HCT116 (cell line): Measurements from ENCODE around the gene CAPG.

ENCODE experiments used
- CBX3 ChIP-seq: IDR thresholded peaks from 2 replicates; pipeline ENCODE4 v1.6.1; 2012; ENCODE audit warnings: low read depth
- CEBPB ChIP-seq: IDR thresholded peaks from 2 replicates; pipeline ENCODE4 v1.6.1; 2012; ENCODE audit warnings: low read depth
- CTCF ChIP-seq, 3 experiments: fragments of 200-600 bp in 1 of 3; sonication (generic) in 1 of 3; IDR thresholded peaks in 2 of 3; conservative IDR thresholded peaks in 1 of 3; 2 replicates each; pipeline ENCODE4 v1.5.1; 2012 to 2017; ENCODE audit warnings: low read depth in 2 of 3, low read length in 2 of 3, antibody characterized with exemption in 1 of 3, borderline replicate concordance in 1 of 3, control low read depth in 1 of 3, mild to moderate bottlenecking in 1 of 3, mixed read lengths in 1 of 3, mixed run types in 1 of 3, moderate library complexity in 1 of 3; ENCODE audit not compliant: insufficient read depth in 1 of 3
- ELF1 ChIP-seq: IDR thresholded peaks from 2 replicates; pipeline ENCODE4 v1.6.1; 2012; ENCODE audit warnings: low read depth, borderline replicate concordance
- EZH2 ChIP-seq: fragments of 200-600 bp; sonication (generic); IDR thresholded peaks from 2 replicates; pipeline ENCODE4 v1.6.1; 2017; ENCODE audit warnings: antibody characterized with exemption, mixed run types
- POLR2A ChIP-seq: IDR thresholded peaks from 2 replicates; pipeline ENCODE4 v1.7.0; 2011; ENCODE audit warnings: borderline replicate concordance; ENCODE audit not compliant: insufficient read depth, insufficient read length; ENCODE audit errors: extremely low read depth
- RAD21 ChIP-seq: IDR thresholded peaks from 2 replicates; pipeline ENCODE4 v1.6.1; 2012; ENCODE audit warnings: low read depth, mild to moderate bottlenecking
- TCF7L2 ChIP-seq: IDR thresholded peaks from 2 replicates; pipeline ENCODE4 v1.7.0; 2011; ENCODE audit warnings: borderline replicate concordance, inconsistent platforms; ENCODE audit not compliant: insufficient read depth, insufficient read length; ENCODE audit errors: extremely low read depth
- YY1 ChIP-seq: IDR thresholded peaks from 2 replicates; pipeline ENCODE4 v1.6.1; 2011; ENCODE audit warnings: low read length, low read depth, moderate library complexity, mild to moderate bottlenecking; ENCODE audit not compliant: insufficient replicate concordance; ENCODE audit errors: extremely low read depth

DNA sequence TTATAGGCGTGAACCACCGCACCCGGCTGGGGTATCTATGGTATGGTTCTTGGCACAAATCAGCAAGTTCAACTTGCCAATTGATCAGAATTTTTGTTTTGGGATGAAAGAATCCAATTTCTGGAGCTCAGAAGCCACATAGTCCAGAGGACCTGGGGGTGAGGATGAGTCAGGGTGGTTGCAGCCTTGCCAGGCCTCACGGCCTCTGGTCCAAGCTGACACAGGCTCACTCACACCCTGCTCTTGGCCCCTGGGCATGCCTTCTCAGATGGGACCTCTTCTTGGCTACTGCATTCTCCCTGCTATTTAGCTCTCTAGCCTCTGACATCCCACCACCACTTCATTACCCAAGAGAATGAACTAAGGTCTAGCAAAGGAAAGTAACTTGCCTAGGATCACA is 16.3 kb downstream of the CAPG start:
- TF ChIP-seq POLR2A (no peak), CTCF (IDR thresholded peaks at IDR 0.05 in 2 of 3, conservative IDR thresholded peaks at IDR 0.05 in 1 of 3; ENCODE audit: borderline replicate concordance in 1 of 3, insufficient read depth in 1 of 3, low read depth in 2 of 3, low read length in 2 of 3) (no peak), TCF7L2 (no peak), CEBPB (no peak), CBX3 (no peak), ELF1 (no peak), EZH2 (no peak), YY1 (no peak), RAD21 (no peak)
